GM18873 (cell line): ENCODE measurements around the gene ELANE.
"Not testable (repeated sequence)": the region's sequence is repeated elsewhere in the genome, so short reads cannot be mapped to it uniquely, and the experiment has no call there.

Experiments used
- ATAC-seq: cut with Tn5 transposase; IDR thresholded peaks from one replicate; pipeline ENCODE4 v1.9.1; 2021; ENCODE audit warnings: mild to moderate bottlenecking, moderate library complexity, moderate number of reproducible peaks; ENCODE audit not compliant: unreplicated experiment, low FRiP score

Gene ELANE

GRCh38 chr19:813219-814151 is 38.6 kb upstream of the ELANE start:
- no peak for ATAC-seq

- no peak for ATAC-seq
These were observed 37.7 kb upstream of the ELANE start for GRCh38 chr19:814152-815078.

GRCh38 chr19:815079-815774 is 36.9 kb upstream of the ELANE start:
- no peak for ATAC-seq

GRCh38 chr19:815775-816499 is 36.2 kb upstream of the ELANE start:
- ATAC-seq: no peak

GRCh38 chr19:816500-816857 is 35.6 kb upstream of the ELANE start:
- ATAC-seq: no peak

GRCh38 chr19:820212-820611 is 31.9 kb upstream of the ELANE start:
- not testable (repeated sequence) for ATAC-seq

GRCh38 chr19:821231-821824 is 30.8 kb upstream of the ELANE start:
- ATAC-seq: no peak

GRCh38 chr19:821825-822503 is 30.1 kb upstream of the ELANE start, which contains the start of gene PLPPR3:
Gene PLPPR3 (minus strand): TSS chr19:821955. CDS start chr19:821559, 396 bp downstream.
- ATAC-seq: no peak

GRCh38 chr19:823565-824121 is 28.5 kb upstream of the ELANE start:
- ATAC-seq: no peak

GRCh38 chr19:824885-825284 is 27.2 kb upstream of the ELANE start:
- no peak for ATAC-seq

GRCh38 chr19:825897-826644 is 26.0 kb upstream of the ELANE start:
- no peak for ATAC-seq

GRCh38 chr19:827314-827709 is 24.8 kb upstream of the ELANE start:
- ATAC-seq: no peak

GRCh38 chr19:827710-828321 is 24.3 kb upstream of the ELANE start, which contains the start of gene AZU1:
Gene AZU1 (plus strand): TSS chr19:827837. CDS start chr19:827847, 10 bp downstream.
- ATAC-seq: no peak

GRCh38 chr19:829129-829758 is 22.9 kb upstream of the ELANE start:
- ATAC-seq: no peak

- no peak for ATAC-seq
These were observed 20.4 kb upstream of the ELANE start for GRCh38 chr19:831407-832369.

GRCh38 chr19:834216-834615 is 17.9 kb upstream of the ELANE start:
- no peak for ATAC-seq
